GM12872 (cell line): Measurements from ENCODE around the gene C16orf74.
A peak's percentile ranks its signal among the peaks of the same experiment; 100 is the strongest.

Experiments
- TF ChIP-seq, protein P1 (sequence below): IDR thresholded peaks from 3 replicates; pipeline ENCODE4 v1.5.1; 2011; ENCODE audit warnings: low read depth, mild to moderate bottlenecking, low read length, moderate library complexity; ENCODE audit not compliant: insufficient read depth

Gene C16orf74

DNA sequence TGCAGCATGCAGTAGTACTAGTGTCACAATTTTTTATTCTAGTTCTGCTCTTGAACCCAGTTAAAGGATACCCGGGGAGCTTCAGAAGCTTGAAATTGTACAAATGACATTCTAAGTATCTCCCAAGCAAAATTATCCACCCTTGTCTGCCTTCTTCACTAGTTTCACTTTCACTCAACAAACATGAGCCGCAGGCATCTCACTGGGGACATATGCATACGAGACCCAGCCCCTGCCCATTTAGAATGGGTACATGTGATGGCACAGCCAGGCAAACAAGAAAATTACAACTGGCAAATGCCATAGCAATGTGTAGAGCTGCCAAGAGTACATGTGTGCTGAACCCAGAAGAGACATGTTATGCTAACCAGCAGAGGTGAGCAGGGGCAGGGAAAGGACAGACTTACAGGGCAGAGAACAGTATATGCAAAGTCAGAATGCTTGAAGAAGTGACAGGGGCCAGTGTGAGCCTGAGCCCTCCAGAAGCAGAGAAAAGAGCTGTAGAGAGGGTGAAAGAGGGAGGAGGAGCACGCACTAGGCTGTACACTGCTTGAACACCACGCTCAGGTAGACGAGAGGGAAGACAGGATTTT lies 70.4 kb downstream of the C16orf74 start:
- TF ChIP-seq, protein P1, sequence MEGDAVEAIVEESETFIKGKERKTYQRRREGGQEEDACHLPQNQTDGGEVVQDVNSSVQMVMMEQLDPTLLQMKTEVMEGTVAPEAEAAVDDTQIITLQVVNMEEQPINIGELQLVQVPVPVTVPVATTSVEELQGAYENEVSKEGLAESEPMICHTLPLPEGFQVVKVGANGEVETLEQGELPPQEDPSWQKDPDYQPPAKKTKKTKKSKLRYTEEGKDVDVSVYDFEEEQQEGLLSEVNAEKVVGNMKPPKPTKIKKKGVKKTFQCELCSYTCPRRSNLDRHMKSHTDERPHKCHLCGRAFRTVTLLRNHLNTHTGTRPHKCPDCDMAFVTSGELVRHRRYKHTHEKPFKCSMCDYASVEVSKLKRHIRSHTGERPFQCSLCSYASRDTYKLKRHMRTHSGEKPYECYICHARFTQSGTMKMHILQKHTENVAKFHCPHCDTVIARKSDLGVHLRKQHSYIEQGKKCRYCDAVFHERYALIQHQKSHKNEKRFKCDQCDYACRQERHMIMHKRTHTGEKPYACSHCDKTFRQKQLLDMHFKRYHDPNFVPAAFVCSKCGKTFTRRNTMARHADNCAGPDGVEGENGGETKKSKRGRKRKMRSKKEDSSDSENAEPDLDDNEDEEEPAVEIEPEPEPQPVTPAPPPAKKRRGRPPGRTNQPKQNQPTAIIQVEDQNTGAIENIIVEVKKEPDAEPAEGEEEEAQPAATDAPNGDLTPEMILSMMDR, result no peak

DNA sequence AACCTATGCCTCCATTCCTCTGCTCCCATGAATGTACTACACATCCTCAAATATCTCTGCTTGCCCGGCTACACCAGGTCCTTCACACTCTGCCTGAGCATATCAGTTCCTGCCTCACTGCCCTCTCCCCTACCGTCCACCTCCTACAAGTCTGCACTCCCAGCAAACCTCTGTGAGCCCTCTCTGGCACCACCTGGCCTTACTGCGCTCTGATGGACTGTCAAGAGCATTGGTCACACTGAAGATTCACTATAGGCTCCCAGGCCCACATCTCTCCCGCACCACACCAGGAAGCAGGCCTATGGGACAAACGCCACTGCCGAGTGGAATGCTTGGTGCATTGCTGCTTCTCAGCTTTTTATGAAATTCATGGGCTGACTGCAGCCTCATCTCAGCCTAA lies 71.0 kb downstream of the C16orf74 start:
- TF ChIP-seq, protein P1, result no peak

DNA sequence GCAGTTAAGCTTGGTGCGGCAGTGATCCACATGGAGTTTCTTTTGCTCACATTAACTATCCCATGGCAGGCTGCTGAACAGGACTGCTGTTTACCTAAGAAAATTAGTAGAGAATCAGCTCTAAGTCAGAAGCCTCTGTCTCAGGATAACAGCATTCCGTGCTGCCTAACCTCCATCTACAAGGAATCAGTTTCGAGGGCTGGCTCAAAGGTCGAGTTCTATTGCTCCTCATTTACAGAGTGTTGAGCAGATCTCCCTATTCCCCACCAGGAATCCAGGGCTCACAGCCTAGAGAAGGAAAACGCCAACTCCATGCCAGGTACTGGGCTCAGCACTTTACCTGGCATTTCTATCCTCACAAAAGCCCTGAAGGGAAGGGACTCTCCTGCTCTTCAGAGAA lies 72.1 kb downstream of the C16orf74 start:
- TF ChIP-seq, protein P1, result no peak

DNA sequence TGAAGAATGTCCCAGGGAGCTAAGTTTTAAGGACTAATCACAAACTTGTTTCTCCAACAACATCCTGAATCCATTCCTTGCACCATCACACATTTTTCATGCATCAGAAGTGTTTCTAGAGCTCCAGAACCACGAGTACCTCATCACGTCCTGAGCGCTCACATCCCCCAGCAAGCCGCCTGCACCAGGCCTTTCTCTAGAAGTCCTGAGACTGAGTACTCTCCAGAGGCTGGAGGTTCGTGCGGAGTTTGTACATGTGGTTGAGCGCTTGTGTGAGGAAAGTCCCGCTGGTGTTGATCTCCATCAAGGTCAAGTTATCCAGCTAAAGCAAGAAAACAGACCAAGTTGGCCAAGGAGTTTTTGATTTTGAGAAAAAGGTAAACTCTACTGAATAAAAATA lies 72.9 kb downstream of the C16orf74 start:
- TF ChIP-seq, protein P1, result no peak

DNA sequence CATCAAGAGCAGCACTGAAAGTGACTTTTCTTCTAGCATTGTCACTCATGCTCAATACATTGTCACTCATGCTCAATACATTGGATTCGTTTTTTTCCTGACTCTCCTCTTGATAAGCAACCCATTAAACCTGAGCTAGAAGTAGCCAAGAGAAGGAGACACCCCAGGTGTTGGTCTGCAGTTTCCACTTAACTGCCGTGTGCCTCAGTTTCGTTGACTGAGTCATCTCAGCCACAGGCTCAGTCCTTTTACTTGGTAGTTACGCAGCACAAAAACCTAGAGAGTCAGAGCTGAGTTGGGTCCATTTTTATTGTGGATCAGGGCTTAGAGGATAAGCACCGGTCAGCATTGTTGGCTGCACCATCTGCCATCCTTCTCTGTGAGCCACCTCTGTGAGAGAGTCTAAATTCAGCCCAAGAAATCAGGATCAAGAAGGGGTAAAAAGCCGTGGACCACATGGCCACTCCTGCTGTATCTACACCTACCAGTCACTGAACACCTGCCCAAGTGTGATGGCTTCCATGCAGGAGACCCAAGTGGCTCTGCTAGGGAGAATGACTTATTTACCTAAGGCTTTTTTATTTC lies 73.4 kb downstream of the C16orf74 start:
- TF ChIP-seq, protein P1, result no peak

DNA sequence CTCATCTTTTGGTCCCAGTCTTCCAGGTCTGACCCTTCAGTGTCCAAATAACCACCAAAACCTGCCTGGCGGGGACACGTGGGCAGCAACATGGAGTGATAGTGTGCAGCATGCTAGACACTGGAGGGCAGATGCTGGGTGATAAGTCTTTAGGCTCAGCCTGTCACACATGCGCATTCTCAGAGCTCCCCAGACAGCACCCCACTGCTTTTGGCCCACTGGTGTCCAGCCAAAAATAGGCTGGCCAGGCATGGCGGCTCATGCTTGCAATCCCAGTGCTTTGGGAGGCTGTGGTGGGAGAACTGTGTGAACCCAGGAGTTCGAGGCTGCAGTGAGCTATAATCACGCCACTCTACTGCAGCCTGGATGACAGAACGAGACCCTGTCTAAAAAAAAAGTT lies 74.4 kb downstream of the C16orf74 start:
- TF ChIP-seq, protein P1, result no peak

DNA sequence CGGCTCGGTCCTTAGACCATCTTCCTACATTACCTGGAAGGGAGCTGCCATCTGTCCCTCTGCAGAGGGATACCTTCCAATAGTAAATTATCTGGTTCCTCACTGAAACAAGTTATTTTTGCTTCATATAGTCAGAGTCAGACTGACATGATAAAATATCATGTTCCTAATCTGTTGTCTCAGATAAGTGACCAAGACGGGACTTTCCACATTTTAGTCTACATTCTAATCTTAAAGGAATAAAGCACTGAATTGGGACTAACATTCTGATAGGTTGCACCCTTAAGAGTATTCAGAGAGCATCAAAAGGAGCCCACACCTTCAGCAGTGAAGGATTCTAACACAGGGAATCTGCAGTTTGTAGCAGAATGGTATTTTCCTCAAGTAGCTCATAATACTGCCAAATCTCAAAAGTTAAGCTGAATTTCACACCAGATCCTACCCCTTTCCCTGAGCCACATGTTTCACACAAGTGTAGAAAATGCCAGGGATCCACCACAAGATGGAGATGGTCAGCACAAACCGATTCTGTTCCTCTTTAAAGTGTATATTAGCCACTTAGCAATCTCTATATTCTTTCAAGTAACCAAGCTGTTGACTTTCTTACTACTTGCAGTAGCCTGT lies 75.5 kb downstream of the C16orf74 start:
- TF ChIP-seq, protein P1, result peak; percentile 39; the same call in 2 of the 3 replicates
